SK-N-SH treated with all-trans-retinoic acid at 6 μM for 48 hours (cell line): ENCODE data around the gene ADIRF.

Experiments
- ATAC-seq: fragments of 200-7000 bp; cut with Tn5 transposase; 3 replicates; pipeline ENCODE4 v1.9.1; 2020; ENCODE audit warnings: mild to moderate bottlenecking, moderate library complexity
- ARNTL ChIP-seq: fragments of 450-650 bp; formaldehyde crosslinking; IDR thresholded peaks from 2 replicates; pipeline ENCODE4 v1.5.0; 2020; ENCODE audit warnings: low read depth, mild to moderate bottlenecking, moderate library complexity, borderline replicate concordance
- CREB5 ChIP-seq: fragments of 250-450 bp; sonication (Bioruptor Pico); IDR thresholded peaks from 2 replicates; pipeline ENCODE4 v1.5.1; 2020; ENCODE audit warnings: low read depth, mild to moderate bottlenecking, moderate library complexity
- CSRNP3 ChIP-seq: fragments of 250-450 bp; sonication (Bioruptor Pico); IDR thresholded peaks from 2 replicates; pipeline ENCODE4 v1.5.1; 2021; ENCODE audit warnings: mild to moderate bottlenecking, moderate library complexity
- ESRRG ChIP-seq: fragments of 250-450 bp; sonication (Bioruptor Pico); IDR thresholded peaks from 2 replicates; pipeline ENCODE4 v1.6.1; 2021; ENCODE audit warnings: mild to moderate bottlenecking
- GLIS3 ChIP-seq: fragments of 250-450 bp; sonication (Bioruptor Pico); IDR thresholded peaks from 2 replicates; pipeline ENCODE4 v1.5.0; 2020; ENCODE audit warnings: mild to moderate bottlenecking, moderate library complexity
- ISL1 ChIP-seq: fragments of 250-450 bp; sonication (Bioruptor Pico); IDR thresholded peaks from 2 replicates; pipeline ENCODE4 v2.1.2; 2022; ENCODE audit warnings: mild to moderate bottlenecking, moderate library complexity
- PATZ1 ChIP-seq: fragments of 250-450 bp; sonication (Bioruptor Pico); IDR thresholded peaks from 2 replicates; pipeline ENCODE4 v1.8.0; 2020; ENCODE audit warnings: mild to moderate bottlenecking, moderate library complexity, borderline replicate concordance
- POU6F1 ChIP-seq: fragments of 250-450 bp; sonication (Bioruptor Pico); IDR thresholded peaks from 2 replicates; pipeline ENCODE4 v1.8.0; 2021; ENCODE audit warnings: low read depth, mild to moderate bottlenecking, moderate library complexity, borderline replicate concordance
- PPARA ChIP-seq: fragments of 250-450 bp; sonication (Bioruptor Pico); IDR thresholded peaks from 2 replicates; pipeline ENCODE4 v1.5.0; 2020; ENCODE audit warnings: mild to moderate bottlenecking, borderline replicate concordance
- RARB ChIP-seq: fragments of 250-450 bp; sonication (Bioruptor Pico); IDR thresholded peaks from 2 replicates; pipeline ENCODE4 v1.8.0; 2021; ENCODE audit warnings: mild to moderate bottlenecking, moderate library complexity
- SNAI2 ChIP-seq: fragments of 250-450 bp; sonication (Bioruptor Pico); IDR thresholded peaks from 2 replicates; pipeline ENCODE4 v1.5.0; 2020; ENCODE audit warnings: mild to moderate bottlenecking, moderate library complexity
- TCF4 ChIP-seq: fragments of 250-450 bp; sonication (Bioruptor Pico); IDR thresholded peaks from 2 replicates; pipeline ENCODE4 v1.8.0; 2021; ENCODE audit warnings: mild to moderate bottlenecking, moderate library complexity, borderline replicate concordance
- TOX ChIP-seq: fragments of 250-450 bp; sonication (Bioruptor Pico); IDR thresholded peaks from 2 replicates; pipeline ENCODE4 v1.8.0; 2021; ENCODE audit warnings: mild to moderate bottlenecking, moderate library complexity, borderline replicate concordance
- TSHZ2 ChIP-seq: fragments of 250-450 bp; sonication (Bioruptor Pico); IDR thresholded peaks from 2 replicates; pipeline ENCODE4 v1.5.0; 2020; ENCODE audit warnings: mild to moderate bottlenecking, moderate library complexity
- ZC3H10 ChIP-seq: fragments of 250-450 bp; sonication (Bioruptor Pico); IDR thresholded peaks from 2 replicates; pipeline ENCODE4 v1.5.1; 2021; ENCODE audit warnings: mild to moderate bottlenecking, moderate library complexity
- ZFP30 ChIP-seq: fragments of 450-650 bp; formaldehyde crosslinking; IDR thresholded peaks from 2 replicates; pipeline ENCODE4 v1.5.0; 2022; ENCODE audit warnings: mild to moderate bottlenecking, moderate library complexity
- ZNF70 ChIP-seq: fragments of 450-650 bp; formaldehyde crosslinking; IDR thresholded peaks from 2 replicates; pipeline ENCODE4 v1.5.0; 2020; ENCODE audit warnings: mild to moderate bottlenecking, moderate library complexity
- ZNF8 ChIP-seq: fragments of 450-650 bp; formaldehyde crosslinking; IDR thresholded peaks from 2 replicates; pipeline ENCODE4 v1.5.0; 2020; ENCODE audit warnings: mild to moderate bottlenecking, moderate library complexity

Gene ADIRF

GRCh38 chr10:86958116-86958900 lies 10.0 kb upstream of the ADIRF start, which contains the start of gene SNCG (continued):
- TF ChIP-seq TSHZ2 (CRISPR knock-in tag) (no peak), ZFP30 (CRISPR knock-in tag) (no peak), TCF4 (no peak)

GRCh38 chr10:86958901-86959736 lies 9.2 kb upstream of the ADIRF start:
- TF ChIP-seq TOX (no peak), CSRNP3 (CRISPR knock-in tag) (no peak), POU6F1 (CRISPR knock-in tag) (no peak), ZC3H10 (CRISPR knock-in tag) (no peak), ARNTL (CRISPR knock-in tag) (no peak), SNAI2 (CRISPR knock-in tag) (no peak), CREB5 (CRISPR knock-in tag) (no peak), ISL1 (CRISPR knock-in tag) (no peak)
- ATAC-seq: peak; percentile 70

- no peak for ATAC-seq
- no peak for TF ChIP-seq GLIS3
- TF ChIP-seq TCF4: no peak
- TF ChIP-seq PPARA (CRISPR knock-in tag): no peak
- TF ChIP-seq PATZ1 (CRISPR knock-in tag): no peak
- no peak for TF ChIP-seq ESRRG (CRISPR knock-in tag)
- no peak for TF ChIP-seq TSHZ2 (CRISPR knock-in tag)
- TF ChIP-seq ZNF70 (CRISPR knock-in tag): no peak
- no peak for TF ChIP-seq ZC3H10 (CRISPR knock-in tag)
- TF ChIP-seq ZNF8 (CRISPR knock-in tag): no peak
- no peak for TF ChIP-seq ISL1 (CRISPR knock-in tag)
- no peak for TF ChIP-seq RARB (CRISPR knock-in tag)
These were observed 8.6 kb upstream of the ADIRF start for GRCh38 chr10:86959737-86960002.
